Memory B cell (primary cell): ENCODE results near the gene RAB7B.
"Not testable (repeated sequence)": the region's sequence is repeated elsewhere in the genome, so short reads cannot be mapped to it uniquely, and the experiment has no call there.

Experiments
- ATAC-seq: fragments of 150-1000 bp; cut with Tn5 transposase; 2 replicates; pipeline ENCODE4 v1.10.0; 2021; ENCODE audit warnings: low read depth, mild to moderate bottlenecking, moderate library complexity
- DNase-seq, 2 donors: peaks; one replicate each; pipeline ENCODE4 v3.0.0; 2022; ENCODE audit warnings: low spot score in 2 of 2
- H3K27ac Mint-ChIP-seq: one replicate; pipeline ENCODE4 v1.8.0; 2022; ENCODE audit warnings: mild to moderate bottlenecking, moderate library complexity, mixed read lengths
- H3K27me3 Mint-ChIP-seq: one replicate; pipeline ENCODE4 v1.8.0; 2022; ENCODE audit warnings: mixed read lengths
- H3K36me3 Mint-ChIP-seq: one replicate; pipeline ENCODE4 v1.8.0; 2022; ENCODE audit warnings: mild to moderate bottlenecking, mixed read lengths
- H3K4me1 Mint-ChIP-seq: one replicate; pipeline ENCODE4 v1.8.0; 2022; ENCODE audit warnings: mixed read lengths
- H3K4me3 Mint-ChIP-seq: one replicate; pipeline ENCODE4 v1.8.0; 2022; ENCODE audit warnings: mild to moderate bottlenecking, moderate library complexity, mixed read lengths
- H3K9me3 Mint-ChIP-seq: one replicate; pipeline ENCODE4 v1.8.0; 2022; ENCODE audit warnings: mixed read lengths

Gene RAB7B

DNA sequence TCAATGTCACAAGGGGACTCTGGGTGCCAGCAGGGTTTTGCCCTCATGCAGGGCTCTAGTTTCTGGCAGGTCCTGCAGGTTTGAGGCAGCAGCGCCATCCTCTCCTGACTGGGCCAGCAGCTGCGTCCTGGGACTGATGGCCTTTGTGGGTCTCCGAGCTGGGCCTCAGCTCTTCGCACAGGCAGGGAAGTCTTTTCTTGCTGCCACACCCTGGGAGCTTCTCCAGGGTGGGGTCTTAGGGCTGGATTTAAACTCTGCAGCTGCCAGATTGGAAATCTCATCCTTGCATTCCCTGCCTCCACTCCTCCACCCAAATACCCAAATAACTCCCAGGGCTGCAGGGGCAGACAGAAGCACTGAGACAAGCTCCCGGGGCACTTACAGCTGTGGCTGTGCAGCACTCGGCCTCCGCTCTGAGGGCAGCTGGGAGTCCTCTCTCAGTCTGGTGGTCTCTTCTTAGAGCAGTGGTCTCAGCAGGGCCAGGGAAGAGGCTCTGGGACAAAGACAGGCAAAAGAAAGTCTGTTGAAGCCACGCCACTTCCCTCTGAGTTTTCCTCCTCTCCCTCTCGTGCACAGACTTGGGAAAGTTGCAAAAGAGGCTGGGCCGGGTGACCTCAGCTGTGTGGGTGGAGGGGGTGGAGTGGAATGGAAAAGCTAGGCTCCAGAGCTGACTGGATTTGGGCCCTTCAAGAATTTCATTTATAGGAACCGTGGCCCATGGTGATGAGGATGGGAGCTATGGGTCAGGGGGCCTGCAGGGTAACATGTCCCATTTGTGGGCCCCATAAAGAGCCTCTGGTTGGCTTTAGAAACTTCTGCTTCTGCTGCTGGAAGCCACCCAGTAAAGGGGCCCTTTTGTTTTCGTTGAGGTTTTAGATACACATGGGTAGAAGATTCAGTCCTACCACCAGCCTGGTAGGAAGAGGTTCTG lies at the start of gene RAB7B:
TSS of gene RAB7B (minus strand) at position 525 of the 931 bp plus-strand sequence. CDS start 9,260 bp downstream, outside the sequence.
- H3K36me3 Mint-ChIP-seq = no peaks in the 10 kb centered on the region
- H3K4me1 Mint-ChIP-seq = peaks cover 10% of the 10 kb centered on the region
- no peak for ATAC-seq
- no peak for DNase-seq
- no peak within 1 kb of the TSS for H3K4me3 Mint-ChIP-seq
- H3K27ac Mint-ChIP-seq = no peak within 1 kb of the TSS
- H3K9me3 Mint-ChIP-seq = no peaks in the 10 kb centered on the region
- peaks cover 10% of the 10 kb centered on the region for H3K27me3 Mint-ChIP-seq

- peak overlapping the region; percentile 77 for H3K4me3 Mint-ChIP-seq
- not testable (repeated sequence) for H3K36me3 Mint-ChIP-seq, ATAC-seq, DNase-seq, H3K27me3 Mint-ChIP-seq, H3K9me3 Mint-ChIP-seq
- peak overlapping the region; percentile 91 for H3K27ac Mint-ChIP-seq
- H3K4me1 Mint-ChIP-seq = peaks cover 53% of the 10 kb centered on the region
These were observed 49.2 kb upstream of the RAB7B start for GRCh38 chr1:206052231-206052865.

DNA sequence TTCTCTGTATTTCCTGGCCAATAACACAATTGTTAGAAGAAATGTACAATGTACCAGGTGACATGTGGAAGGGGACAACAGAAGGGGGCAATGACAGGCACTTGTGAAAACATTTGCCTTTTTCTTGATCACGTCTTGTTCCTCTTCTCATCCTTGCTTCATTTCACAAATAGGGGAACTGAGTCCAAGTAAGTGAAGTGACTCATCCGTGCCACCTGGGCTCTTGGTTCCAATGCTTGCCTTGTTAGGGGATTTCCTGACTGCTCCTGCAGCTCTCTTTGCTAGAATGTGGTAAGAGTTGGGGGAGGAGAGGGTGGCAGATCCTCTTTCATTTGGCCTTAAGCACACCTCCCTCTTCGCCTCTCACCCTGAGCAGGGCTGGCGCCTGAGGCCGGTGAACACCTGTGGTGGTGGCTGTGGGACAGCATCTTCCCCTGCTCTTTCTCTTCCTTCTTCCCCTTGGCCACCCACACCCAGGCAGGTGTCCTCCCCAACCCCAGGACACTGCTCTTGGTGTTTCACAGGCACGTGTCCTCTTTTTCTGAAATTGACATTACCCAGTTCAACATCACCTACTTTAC lies 47.5 kb upstream of the RAB7B start:
- Mint-ChIP-seq H3K4me1 (peaks cover 52% of the 10 kb centered on the region), H3K9me3 (peaks cover 1% of the 10 kb centered on the region), H3K27me3 (no peaks in the 10 kb centered on the region), H3K27ac (peak overlapping the region; percentile 91), H3K4me3 (no peak overlapping the region), H3K36me3 (peaks cover 3% of the 10 kb centered on the region)
- peak; percentile 87 for ATAC-seq
- DNase-seq = peak; percentile 72 to 87

DNA sequence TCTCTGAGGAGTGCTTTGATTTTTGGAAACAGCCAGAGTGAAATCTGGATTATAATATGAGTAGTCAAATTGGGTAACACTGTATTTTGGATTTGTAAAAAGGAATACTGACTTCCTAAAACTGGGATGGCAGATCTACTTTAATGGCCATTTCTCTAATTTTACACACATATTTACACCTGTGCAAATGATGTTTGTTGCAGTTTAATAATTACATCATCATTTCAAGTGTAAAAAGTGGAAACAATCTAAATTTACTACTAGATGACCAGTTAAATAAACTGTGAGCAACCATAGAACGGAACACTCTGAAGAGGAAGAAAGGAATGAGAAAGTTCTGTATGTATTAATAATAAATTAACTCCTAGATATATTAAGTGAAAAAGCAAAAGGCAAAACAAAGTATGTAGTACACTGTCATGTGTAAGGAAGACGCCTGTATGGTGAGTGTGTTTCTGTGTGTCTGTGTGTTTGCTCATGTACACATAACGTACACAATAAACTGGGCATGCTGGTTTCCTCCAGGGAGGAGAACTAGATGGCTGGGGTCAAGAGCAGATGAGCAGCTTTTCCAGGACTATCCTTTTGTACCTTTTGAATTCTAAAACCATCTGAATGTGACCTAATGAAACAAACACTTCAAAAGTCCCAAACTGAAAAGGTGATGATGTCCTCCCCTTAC lies 46.9 kb upstream of the RAB7B start:
- Mint-ChIP-seq H3K36me3 (peaks cover 3% of the 10 kb centered on the region), H3K9me3 (peaks cover 1% of the 10 kb centered on the region), H3K4me3 (peak overlapping the region; percentile 22), H3K27me3 (no peaks in the 10 kb centered on the region), H3K27ac (peak overlapping the region; percentile 91), H3K4me1 (peaks cover 49% of the 10 kb centered on the region)
- DNase-seq (no peak), ATAC-seq (no peak)

DNA sequence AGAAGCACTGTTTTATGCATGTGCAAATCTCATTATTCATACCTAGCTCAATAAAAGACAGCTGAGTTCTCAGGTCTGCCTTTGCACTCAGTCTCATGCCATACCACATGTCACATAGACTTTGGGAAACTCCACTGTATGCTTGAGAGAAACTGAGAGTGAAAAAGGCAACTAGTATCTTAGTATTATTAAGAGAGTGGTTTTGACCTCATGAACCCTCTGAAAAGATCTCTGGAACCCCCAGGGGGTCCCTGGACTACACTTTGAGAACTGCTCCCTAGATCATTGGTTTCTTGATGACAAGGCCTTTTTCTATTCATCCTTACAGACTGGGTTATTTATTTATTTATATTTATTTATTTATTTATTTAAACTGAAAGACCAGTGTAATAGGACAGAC lies 46.1 kb upstream of the RAB7B start:
- DNase-seq = no peak
- H3K4me3 Mint-ChIP-seq = no peak overlapping the region
- peak; percentile 22 for ATAC-seq
- H3K27me3 Mint-ChIP-seq = no peaks in the 10 kb centered on the region
- peaks cover 1% of the 10 kb centered on the region for H3K9me3 Mint-ChIP-seq
- peak overlapping the region; percentile 91 for H3K27ac Mint-ChIP-seq
- H3K36me3 Mint-ChIP-seq = peaks cover 3% of the 10 kb centered on the region
- peaks cover 46% of the 10 kb centered on the region for H3K4me1 Mint-ChIP-seq

GRCh38 chr1:206048582-206048981 lies 45.4 kb upstream of the RAB7B start:
- DNase-seq = no peak
- Mint-ChIP-seq H3K9me3 (peaks cover 1% of the 10 kb centered on the region), H3K4me3 (peak overlapping the region; percentile 52), H3K4me1 (peaks cover 45% of the 10 kb centered on the region), H3K27ac (peak overlapping the region; percentile 91), H3K27me3 (no peaks in the 10 kb centered on the region), H3K36me3 (peaks cover 3% of the 10 kb centered on the region)
- no peak for ATAC-seq

- Mint-ChIP-seq H3K27ac (peak overlapping the region; percentile 91), H3K9me3 (no peaks in the 10 kb centered on the region), H3K4me1 (peaks cover 42% of the 10 kb centered on the region), H3K27me3 (no peaks in the 10 kb centered on the region), H3K36me3 (no peaks in the 10 kb centered on the region), H3K4me3 (peak overlapping the region; percentile 18)
- DNase-seq = no peak
- no peak for ATAC-seq
These were observed 44.1 kb upstream of the RAB7B start for GRCh38 chr1:206047271-206047670.

- Mint-ChIP-seq H3K27me3 (no peaks in the 10 kb centered on the region), H3K27ac (peak overlapping the region; percentile 86), H3K9me3 (no peaks in the 10 kb centered on the region), H3K4me3 (peak overlapping the region; percentile 62), H3K4me1 (peaks cover 45% of the 10 kb centered on the region), H3K36me3 (peaks cover 2% of the 10 kb centered on the region)
- ATAC-seq (peak; percentile 91), DNase-seq (peak; percentile 38 to 46)
These were observed 38.4 kb upstream of the RAB7B start for GRCh38 chr1:206041640-206042039.

DNA sequence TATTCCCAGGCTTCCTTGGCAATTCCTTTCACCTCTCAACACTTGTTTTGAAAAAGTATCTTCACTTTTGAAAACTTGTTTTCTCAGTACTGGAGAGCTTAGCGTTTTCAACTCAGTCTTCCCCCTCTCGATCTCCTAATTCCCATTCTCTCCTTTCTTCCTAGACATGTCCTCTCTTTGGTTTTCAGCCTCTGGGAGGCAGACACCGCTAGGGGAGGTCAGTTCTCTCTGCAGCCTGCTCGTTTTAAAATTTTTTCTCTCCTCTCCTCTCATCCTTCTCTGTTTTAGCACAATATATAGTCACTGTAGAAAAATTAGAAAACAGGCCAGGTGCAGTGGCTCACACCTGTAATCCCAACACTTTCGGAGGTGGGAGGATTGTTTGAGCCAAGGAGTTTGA lies 37.1 kb upstream of the RAB7B start:
- H3K4me3 Mint-ChIP-seq = peak overlapping the region; percentile 68
- H3K4me1 Mint-ChIP-seq = peaks cover 48% of the 10 kb centered on the region
- H3K36me3 Mint-ChIP-seq = peaks cover 2% of the 10 kb centered on the region
- DNase-seq (peak in 1 of 2 donors; percentile 9), ATAC-seq (no peak)
- peak overlapping the region; percentile 86 for H3K27ac Mint-ChIP-seq
- H3K27me3 Mint-ChIP-seq = no peaks in the 10 kb centered on the region
- no peaks in the 10 kb centered on the region for H3K9me3 Mint-ChIP-seq

GRCh38 chr1:206039046-206039973 lies 36.1 kb upstream of the RAB7B start:
- H3K27me3 Mint-ChIP-seq = no peaks in the 10 kb centered on the region
- H3K27ac Mint-ChIP-seq = peak overlapping the region; percentile 86
- DNase-seq (peak in 1 of 2 donors; percentile 20), ATAC-seq (no peak)
- peak overlapping the region; percentile 76 for H3K4me3 Mint-ChIP-seq
- H3K36me3 Mint-ChIP-seq = peaks cover 2% of the 10 kb centered on the region
- H3K4me1 Mint-ChIP-seq = peaks cover 57% of the 10 kb centered on the region
- no peaks in the 10 kb centered on the region for H3K9me3 Mint-ChIP-seq

- ATAC-seq (no peak), DNase-seq (no peak)
- H3K27me3 Mint-ChIP-seq = no peaks in the 10 kb centered on the region
- peaks cover 65% of the 10 kb centered on the region for H3K4me1 Mint-ChIP-seq
- no peaks in the 10 kb centered on the region for H3K9me3 Mint-ChIP-seq
- peak overlapping the region; percentile 76 for H3K4me3 Mint-ChIP-seq
- peak overlapping the region; percentile 86 for H3K27ac Mint-ChIP-seq
- H3K36me3 Mint-ChIP-seq = peaks cover 2% of the 10 kb centered on the region
These were observed 34.4 kb upstream of the RAB7B start for GRCh38 chr1:206037581-206037980.

DNA sequence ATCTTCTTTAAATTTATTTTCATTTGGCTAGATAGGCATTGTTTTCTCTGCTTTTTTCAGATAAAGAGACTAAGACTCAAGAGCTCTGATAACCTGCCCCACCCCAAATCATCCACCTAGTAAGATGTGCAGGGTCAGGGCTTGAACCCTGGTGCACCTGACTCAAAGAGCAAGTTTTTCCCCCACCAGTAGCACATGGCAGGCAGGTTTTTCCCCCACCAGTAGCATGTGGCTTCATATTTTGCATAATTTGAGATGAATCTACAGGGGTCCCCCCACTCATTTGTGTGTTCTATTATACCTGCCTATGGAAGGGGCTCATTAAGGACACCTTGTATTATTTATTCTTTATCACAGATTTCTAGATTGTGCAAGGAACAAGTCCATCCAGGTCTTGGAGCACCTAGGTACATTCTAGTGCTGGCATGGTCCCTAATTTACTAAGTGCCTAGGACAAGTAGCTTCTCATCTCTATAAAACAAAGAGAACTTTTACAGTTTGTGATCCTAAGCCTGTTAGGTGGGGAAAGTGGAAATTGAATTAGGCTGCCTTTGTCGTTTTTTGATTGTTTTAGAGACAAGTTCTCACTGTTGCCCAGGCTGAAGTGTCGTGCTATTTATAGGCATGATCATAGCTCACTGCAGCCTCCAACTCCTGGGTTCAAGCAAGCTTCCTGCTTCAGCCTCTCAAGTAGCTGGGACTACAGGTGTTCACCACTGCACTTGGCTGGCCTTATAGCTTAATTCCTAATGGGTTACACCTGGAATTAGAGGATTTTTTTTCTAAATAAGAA lies 33.7 kb upstream of the RAB7B start:
- H3K27me3 Mint-ChIP-seq = no peaks in the 10 kb centered on the region
- peaks cover 2% of the 10 kb centered on the region for H3K36me3 Mint-ChIP-seq
- H3K9me3 Mint-ChIP-seq = no peaks in the 10 kb centered on the region

More for the DNA sequence above, 33.7 kb upstream of the RAB7B start:
- Mint-ChIP-seq H3K4me3 (peak overlapping the region; percentile 99), H3K4me1 (peaks cover 68% of the 10 kb centered on the region), H3K27ac (peak overlapping the region; percentile 86)
- ATAC-seq (peak; percentile 65), DNase-seq (no peak)
